Ovary (tissue), 9 donors: Measurements from ENCODE around the gene IRF3. TPM values are rescaled to one million over a fixed set of nuclear protein-coding genes. Genes with fewer than 3 reads are reported as not detected.

Experiments
- DNase-seq, 5 donors: peaks; one replicate each; pipeline ENCODE4 v3.0.0-alpha.2; 2019 to 2020
- H3K27ac ChIP-seq, 2 donors: fragments of 200-600 bp; one replicate each; pipeline versions ENCODE4 v1.5.1 to v1.8.0; 2019 to 2022
- H3K27me3 ChIP-seq: fragments of 200-600 bp; one replicate; pipeline ENCODE4 v1.8.0; 2022
- H3K36me3 ChIP-seq: fragments of 200-600 bp; sonication (generic); one replicate; pipeline ENCODE4 v1.5.1; 2019
- H3K4me1 ChIP-seq: one replicate; pipeline ENCODE4 v1.8.1; 2013; ENCODE audit warnings: mild to moderate bottlenecking, moderate library complexity; ENCODE audit not compliant: insufficient read depth
- H3K4me3 ChIP-seq: fragments of 200-600 bp; sonication (generic); one replicate; pipeline ENCODE4 v1.5.1; 2017
- H3K9me3 ChIP-seq, 2 donors: fragments of 200-600 bp in 1 of 2; sonication (generic) in 1 of 2; one replicate each; pipeline versions ENCODE4 v1.5.1 to v1.8.1; 2013 to 2019; ENCODE audit warnings: mild to moderate bottlenecking in 1 of 2, moderate library complexity in 1 of 2
- CTCF ChIP-seq, 3 donors: fragments of 450-650 bp in 2 of 3; fragments of 200-600 bp in 1 of 3; IDR thresholded peaks; one replicate each; pipeline versions ENCODE4 v1.5.1 to v1.8.0; 2016 to 2022; ENCODE audit warnings: antibody characterized with exemption in 3 of 3, mild to moderate bottlenecking in 1 of 3
- EP300 ChIP-seq: sonication (generic); formaldehyde crosslinking; IDR thresholded peaks from one replicate; pipeline ENCODE4 v1.6.1; 2017; ENCODE audit warnings: antibody characterized with exemption
- POLR2A ChIP-seq: fragments of 450-650 bp; IDR thresholded peaks from one replicate; pipeline ENCODE4 v1.6.1; 2017; ENCODE audit warnings: antibody characterized with exemption, mild to moderate bottlenecking, moderate library complexity
- WGBS, 3 donors: extraction: QIAGEN DNeasy Blood & Tissue Kit in 1 of 3; methylation state at CpG; one replicate each; pipeline versions ENCODE4 v1.1.5 to v1.1.7; 2013 to 2017; 5-methylcytosine and 5-hydroxymethylcytosine counted together
- intact Hi-C, 4 donors: fragments of 100-400 bp; cut with DNase I; formaldehyde crosslinking; loops; one replicate each; pipeline versions ENCODE4 v1.11.0 to v1.15.1; 2022 to 2023
- polyA plus RNA-seq, 2 donors: library from polyadenylated mRNA; stranded (reverse); fragments of 200-250 nt in 1 of 2; fragments of 350-450 nt in 1 of 2; fragmentation: Illumina TruSeq in 1 of 2; extraction: RNeasy Lipid Tissue Mini Kit (QIAGEN cat#74804) in 1 of 2; gene quantifications; one replicate each; pipeline ENCODE4 v1.2.3, GENCODE V29; 2013 to 2014
- total RNA-seq, 7 donors: library from RNA; depleted of rRNA in 2 of 7; stranded (reverse); fragments of >200 nt in 2 of 7; fragmentation: NEBNext Ultra II Directional in 3 of 7; extraction: Animal tissue kit (Norgen Biotek cat#: 25700) in 3 of 7; gene quantifications; one replicate each; pipeline versions ENCODE4 v1.1.0 to v1.2.4, GENCODE V29; 2016 to 2023
- donor health status: DM: no; HTN: no; CAD: no; lungs with moderate emphysema.
- donor health status: DM: no; HTN: no; CAD: no.
- donor health status: Bipolar disorder and iron deficiency.
- donor health status: DM: yes; HTN: yes; CAD: no.
- donor health status: DM: no; HTN: no; CAD: no.
- donor health status: DM: yes; HTN: yes; CAD: no.

The IRF3 gene
- total and polyA plus RNA-seq, 9 donors = 24.2 to 89.0 (median 69.5) TPM

GRCh38 chr19:49689133-49690078 lies 23.7 kb upstream of the IRF3 start, which contains the start of gene ADM5:
Gene ADM5 (plus strand): TSS chr19:49689594. CDS start chr19:49689838, 244 bp downstream.
- Histone ChIP-seq H3K9me3 (no peaks in the 10 kb centered on the region), H3K4me1 (no peaks in the 10 kb centered on the region), H3K27me3 (no peaks in the 10 kb centered on the region), H3K36me3 (no peaks in the 10 kb centered on the region), H3K4me3 (peak within 1 kb of the TSS; percentile 39), H3K27ac (peak within 1 kb of the TSS; percentile 8 to 10)
- TF ChIP-seq EP300 (no peak), POLR2A (no peak), CTCF (IDR thresholded peaks at IDR 0.05) (peak in 1 of 3 donors; percentile 32)
- DNase-seq = peak in 4 of 5 donors; percentile 57 to 68 (median 62)
- 24 to 29% (median 26%) methylated on average over 41 to 54 of the region's 54 CpGs for WGBS, 3 donors
- intact Hi-C loops = loop anchor here in 1 of 4 donors (2.0 to 10.0 kb wide), 3 partner anchors 67 to 215 kb away; partner anchors contain the start of genes FLT3LG and PRR12

GRCh38 chr19:49688531-49689132 lies 23.0 kb upstream of the IRF3 start:
- no peak for DNase-seq
- WGBS, 3 donors = 70 to 78% (median 75%) methylated on average over 12 of the region's 12 CpGs
- intact Hi-C loops = loop anchor here in 1 of 4 donors (10.0 kb wide), 2 partner anchors 94 to 214 kb away; partner anchors contain the start of genes FLT3LG and PRR12
- Histone ChIP-seq H3K4me3 (no peak overlapping the region), H3K27ac (no peak overlapping the region), H3K36me3 (no peaks in the 10 kb centered on the region), H3K4me1 (no peaks in the 10 kb centered on the region), H3K9me3 (no peaks in the 10 kb centered on the region), H3K27me3 (no peaks in the 10 kb centered on the region)
- TF ChIP-seq EP300 (no peak), POLR2A (no peak), CTCF (IDR thresholded peaks at IDR 0.05) (no peak)

GRCh38 chr19:49687566-49688316 lies 22.1 kb upstream of the IRF3 start:
- Histone ChIP-seq H3K4me1 (no peaks in the 10 kb centered on the region), H3K27ac (no peak overlapping the region), H3K9me3 (no peaks in the 10 kb centered on the region), H3K36me3 (no peaks in the 10 kb centered on the region), H3K27me3 (no peaks in the 10 kb centered on the region), H3K4me3 (no peak overlapping the region)
- WGBS, 3 donors = 69 to 74% (median 69%) methylated on average over 23 to 26 of the region's 26 CpGs
- TF ChIP-seq EP300 (no peak), CTCF (IDR thresholded peaks at IDR 0.05) (no peak), POLR2A (no peak)
- intact Hi-C loops = loop anchor here in 1 of 4 donors (10.0 kb wide), 2 partner anchors 93 to 213 kb away; partner anchors contain the start of genes FLT3LG and PRR12
- DNase-seq = peak in 1 of 5 donors; percentile 24

GRCh38 chr19:49687150-49687549 lies 21.5 kb upstream of the IRF3 start:
- WGBS, 3 donors = 65 to 70% (median 68%) methylated on average over 12 of the region's 12 CpGs
- Histone ChIP-seq H3K27me3 (no peaks in the 10 kb centered on the region), H3K9me3 (no peaks in the 10 kb centered on the region), H3K4me1 (no peaks in the 10 kb centered on the region), H3K4me3 (no peak overlapping the region), H3K27ac (no peak overlapping the region), H3K36me3 (no peaks in the 10 kb centered on the region)
- intact Hi-C loops = loop anchor here in 1 of 4 donors (10.0 kb wide), 2 partner anchors 92 to 212 kb away; partner anchors contain the start of genes FLT3LG and PRR12
- TF ChIP-seq POLR2A (no peak), EP300 (no peak), CTCF (IDR thresholded peaks at IDR 0.05) (no peak)
- DNase-seq = peak in 1 of 5 donors; percentile 29
